ENCODE data around the gene KCNH8. TPM values are rescaled to one million over a fixed set of nuclear protein-coding genes. Genes with fewer than 3 reads are reported as not detected.

KCNH8 gene
- total RNA-seq, 3 donors from 2014 or later = not detected

DNA sequence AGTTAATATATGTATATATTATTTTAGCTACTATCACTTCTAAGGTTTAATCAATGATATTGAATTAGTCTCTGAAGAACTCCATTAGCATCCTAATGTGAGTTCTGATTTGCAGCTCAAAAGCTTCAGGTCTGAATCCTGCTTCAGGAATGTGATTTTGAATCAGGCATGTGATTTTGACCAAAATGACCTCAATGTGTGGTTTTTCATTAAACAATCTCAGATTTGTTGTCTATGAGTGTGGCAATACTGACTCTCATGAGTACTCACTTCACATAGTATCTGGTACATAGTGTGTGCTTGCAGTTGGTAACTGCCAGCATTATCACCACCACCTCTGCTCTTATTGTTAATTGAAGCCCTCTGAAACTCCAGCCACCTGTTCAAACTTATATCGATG is 251.0 kb downstream of the KCNH8 start:
- H3K27me3 Mint-ChIP-seq (ENCODE audit: low read depth) = no peaks in the 10 kb centered on the region
- ATAC-seq (no peak), DNase-seq (no peak)
- no peaks in the 10 kb centered on the region for H3K9me3 Mint-ChIP-seq
- no peak overlapping the region for H3K4me3 Mint-ChIP-seq
- H3K4me1 Mint-ChIP-seq (ENCODE audit: low read depth) = no peaks in the 10 kb centered on the region
- no peaks in the 10 kb centered on the region for H3K36me3 Mint-ChIP-seq (ENCODE audit: insufficient read depth)

GRCh38 chr3:19399836-19400235 is 251.5 kb downstream of the KCNH8 start:
- no peak overlapping the region for H3K4me3 Mint-ChIP-seq
- H3K36me3 Mint-ChIP-seq (ENCODE audit: insufficient read depth) = no peaks in the 10 kb centered on the region
- ATAC-seq (no peak), DNase-seq (no peak)
- H3K27me3 Mint-ChIP-seq (ENCODE audit: low read depth) = no peaks in the 10 kb centered on the region
- H3K9me3 Mint-ChIP-seq = no peaks in the 10 kb centered on the region
- no peaks in the 10 kb centered on the region for H3K4me1 Mint-ChIP-seq (ENCODE audit: low read depth)

GRCh38 chr3:19420159-19420558 is 271.8 kb downstream of the KCNH8 start:
- Mint-ChIP-seq H3K4me1 (ENCODE audit: low read depth) (no peaks in the 10 kb centered on the region), H3K27me3 (ENCODE audit: low read depth) (no peaks in the 10 kb centered on the region), H3K4me3 (no peak overlapping the region), H3K9me3 (peaks cover 3% of the 10 kb centered on the region), H3K36me3 (ENCODE audit: insufficient read depth) (no peaks in the 10 kb centered on the region)
- ATAC-seq (no peak), DNase-seq (no peak)

- no peak for ATAC-seq
- H3K4me3 Mint-ChIP-seq = no peak overlapping the region
- peaks cover under 1% of the 10 kb centered on the region for H3K9me3 Mint-ChIP-seq
- no peak for DNase-seq
- H3K27me3 Mint-ChIP-seq (ENCODE audit: low read depth) = no peaks in the 10 kb centered on the region
- no peaks in the 10 kb centered on the region for H3K36me3 Mint-ChIP-seq (ENCODE audit: insufficient read depth)
- H3K4me1 Mint-ChIP-seq (ENCODE audit: low read depth) = no peaks in the 10 kb centered on the region
These were observed 277.5 kb downstream of the KCNH8 start for GRCh38 chr3:19425825-19426224.

DNA sequence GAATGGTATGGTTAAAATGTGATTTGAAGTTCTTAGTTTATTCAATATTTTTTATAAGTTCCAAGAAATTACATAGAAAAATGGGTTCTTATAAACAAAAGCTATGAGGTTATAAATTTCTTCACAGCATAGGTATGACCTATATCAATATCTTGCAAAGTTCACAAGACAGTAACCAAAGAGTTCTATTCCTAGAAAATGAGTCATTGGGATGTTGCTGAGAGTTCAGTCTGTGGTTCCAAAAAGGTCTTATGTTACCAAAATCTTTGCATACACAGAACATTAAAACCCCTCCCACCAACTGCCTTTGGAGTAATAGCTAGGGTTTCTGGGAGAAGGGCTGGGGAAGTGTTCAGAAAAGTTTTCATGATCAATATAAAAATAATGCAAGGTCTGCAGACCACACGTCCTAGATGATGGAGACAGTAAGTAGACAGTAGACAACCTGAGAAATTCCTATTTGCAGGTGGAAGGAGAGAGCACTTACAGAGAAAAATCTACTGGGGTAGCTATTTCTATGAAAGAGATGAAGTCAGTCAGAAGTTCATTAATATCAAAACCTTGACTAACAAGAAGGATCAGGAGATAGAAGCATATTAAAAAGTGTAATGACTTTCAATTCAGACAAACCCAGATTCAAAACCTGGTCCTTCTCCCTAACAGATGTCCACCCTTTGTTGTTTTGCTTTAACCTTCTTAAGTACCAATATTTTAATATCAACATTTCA is 279.3 kb downstream of the KCNH8 start:
- Mint-ChIP-seq H3K36me3 (ENCODE audit: insufficient read depth) (no peaks in the 10 kb centered on the region), H3K4me3 (no peak overlapping the region), H3K27me3 (ENCODE audit: low read depth) (no peaks in the 10 kb centered on the region), H3K9me3 (peaks cover 2% of the 10 kb centered on the region), H3K4me1 (ENCODE audit: low read depth) (no peaks in the 10 kb centered on the region)
- DNase-seq (no peak), ATAC-seq (no peak)

DNA sequence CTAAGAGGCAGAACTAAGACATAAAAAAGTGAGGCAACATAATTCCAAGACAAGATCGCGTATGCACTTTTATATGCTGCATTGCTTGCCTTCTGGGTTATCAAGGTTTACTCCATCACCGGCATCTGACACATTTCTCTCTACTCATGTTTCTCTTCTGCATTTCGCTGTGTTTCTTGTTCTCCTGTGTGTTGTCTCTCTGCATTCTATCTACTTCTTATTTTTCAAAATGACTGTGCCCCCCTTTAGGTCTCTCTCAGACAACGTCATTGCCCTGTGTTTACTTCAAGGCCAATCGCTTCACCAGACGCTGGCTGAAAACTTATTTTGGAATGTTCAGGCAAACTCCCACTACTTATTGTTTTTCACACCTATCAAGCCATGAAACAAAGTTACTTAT is 280.4 kb downstream of the KCNH8 start:
- Mint-ChIP-seq H3K36me3 (ENCODE audit: insufficient read depth) (no peaks in the 10 kb centered on the region), H3K27me3 (ENCODE audit: low read depth) (no peaks in the 10 kb centered on the region), H3K9me3 (peaks cover 5% of the 10 kb centered on the region), H3K4me3 (no peak overlapping the region), H3K4me1 (ENCODE audit: low read depth) (no peaks in the 10 kb centered on the region)
- no peak for ATAC-seq
- no peak for DNase-seq

DNA sequence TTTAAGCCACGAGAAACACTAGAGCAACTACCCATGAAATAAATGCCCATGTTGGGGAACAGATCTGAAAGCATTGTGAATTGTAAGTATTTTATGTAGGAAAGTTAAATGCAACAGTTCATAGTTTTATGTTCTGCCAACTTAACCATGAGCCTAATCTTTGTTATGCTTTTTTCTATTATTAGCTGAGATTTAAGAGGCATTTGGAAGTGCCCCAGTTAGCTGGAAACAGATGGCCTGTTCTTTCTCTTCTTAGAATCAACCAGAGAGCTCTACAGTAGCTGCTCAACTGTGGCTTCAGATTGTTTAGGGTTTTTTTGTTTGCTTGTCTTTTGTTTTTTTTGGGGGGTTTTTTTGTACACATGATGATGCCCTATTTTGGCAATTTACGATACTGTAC is 284.4 kb downstream of the KCNH8 start:
- DNase-seq (no peak), ATAC-seq (no peak)
- no peaks in the 10 kb centered on the region for H3K27me3 Mint-ChIP-seq (ENCODE audit: low read depth)
- no peak overlapping the region for H3K4me3 Mint-ChIP-seq
- H3K4me1 Mint-ChIP-seq (ENCODE audit: low read depth) = no peaks in the 10 kb centered on the region
- peaks cover 5% of the 10 kb centered on the region for H3K9me3 Mint-ChIP-seq
- H3K36me3 Mint-ChIP-seq (ENCODE audit: insufficient read depth) = no peaks in the 10 kb centered on the region

DNA sequence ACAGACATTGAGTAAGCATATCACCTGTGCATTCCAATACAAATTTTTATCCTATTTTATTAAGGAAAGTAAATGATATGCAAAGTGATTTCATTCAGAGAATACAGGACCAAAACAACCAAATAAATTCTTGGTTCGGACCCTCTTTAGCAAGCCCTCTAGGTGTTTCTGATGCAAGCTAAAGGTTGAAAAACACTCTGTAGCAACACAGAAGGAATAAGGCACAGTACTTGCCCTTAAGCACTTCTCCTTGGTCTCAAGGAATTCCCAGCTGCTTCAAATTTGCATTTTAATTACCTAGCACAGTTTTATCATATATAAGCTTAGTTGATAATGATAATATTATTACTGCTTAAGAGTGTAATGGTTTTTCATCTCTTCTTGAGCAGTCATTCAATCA is 288.4 kb downstream of the KCNH8 start:
- DNase-seq (no peak), ATAC-seq (no peak)
- H3K36me3 Mint-ChIP-seq (ENCODE audit: insufficient read depth) = no peaks in the 10 kb centered on the region
- H3K4me1 Mint-ChIP-seq (ENCODE audit: low read depth) = no peaks in the 10 kb centered on the region
- H3K9me3 Mint-ChIP-seq = peaks cover 5% of the 10 kb centered on the region
- no peaks in the 10 kb centered on the region for H3K27me3 Mint-ChIP-seq (ENCODE audit: low read depth)
- no peak overlapping the region for H3K4me3 Mint-ChIP-seq

- DNase-seq = no peak
- H3K4me3 Mint-ChIP-seq = no peak overlapping the region
- no peaks in the 10 kb centered on the region for H3K36me3 Mint-ChIP-seq (ENCODE audit: insufficient read depth)
- H3K4me1 Mint-ChIP-seq (ENCODE audit: low read depth) = no peaks in the 10 kb centered on the region
- no peaks in the 10 kb centered on the region for H3K27me3 Mint-ChIP-seq (ENCODE audit: low read depth)
- H3K9me3 Mint-ChIP-seq = peaks cover 3% of the 10 kb centered on the region
- no peak for ATAC-seq
These were observed 291.6 kb downstream of the KCNH8 start for GRCh38 chr3:19439944-19440343.

- peaks cover 6% of the 10 kb centered on the region for H3K9me3 Mint-ChIP-seq
- no peak for ATAC-seq
- no peak for DNase-seq
- H3K4me3 Mint-ChIP-seq = no peak overlapping the region
- no peaks in the 10 kb centered on the region for H3K27me3 Mint-ChIP-seq (ENCODE audit: low read depth)
- H3K36me3 Mint-ChIP-seq (ENCODE audit: insufficient read depth) = no peaks in the 10 kb centered on the region
- H3K4me1 Mint-ChIP-seq (ENCODE audit: low read depth) = peaks cover 2% of the 10 kb centered on the region
These were observed 297.8 kb downstream of the KCNH8 start for GRCh38 chr3:19446138-19446537.

DNA sequence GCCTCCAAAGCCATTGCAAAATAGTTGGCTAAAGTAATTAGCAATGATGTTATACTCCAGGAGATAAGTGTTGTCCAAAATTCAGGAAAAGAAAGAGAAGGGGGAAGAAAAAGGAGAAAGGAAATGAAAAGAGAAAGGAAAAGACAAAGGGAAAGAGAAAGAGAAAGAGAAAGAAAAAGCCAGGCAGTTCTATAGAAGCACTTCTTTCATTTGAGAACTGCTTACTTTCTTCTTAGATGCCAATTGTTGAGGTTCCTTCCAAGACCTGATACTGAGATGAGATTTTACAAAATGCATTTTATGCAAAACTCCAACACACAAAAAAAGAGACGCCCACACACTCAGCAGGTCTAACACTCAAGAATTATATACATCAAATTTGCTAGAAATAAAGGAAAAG is 298.4 kb downstream of the KCNH8 start:
- no peak for ATAC-seq
- Mint-ChIP-seq H3K36me3 (ENCODE audit: insufficient read depth) (no peaks in the 10 kb centered on the region), H3K4me1 (ENCODE audit: low read depth) (peaks cover 2% of the 10 kb centered on the region), H3K4me3 (no peak overlapping the region), H3K9me3 (peaks cover 6% of the 10 kb centered on the region), H3K27me3 (ENCODE audit: low read depth) (no peaks in the 10 kb centered on the region)
- DNase-seq = no peak

DNA sequence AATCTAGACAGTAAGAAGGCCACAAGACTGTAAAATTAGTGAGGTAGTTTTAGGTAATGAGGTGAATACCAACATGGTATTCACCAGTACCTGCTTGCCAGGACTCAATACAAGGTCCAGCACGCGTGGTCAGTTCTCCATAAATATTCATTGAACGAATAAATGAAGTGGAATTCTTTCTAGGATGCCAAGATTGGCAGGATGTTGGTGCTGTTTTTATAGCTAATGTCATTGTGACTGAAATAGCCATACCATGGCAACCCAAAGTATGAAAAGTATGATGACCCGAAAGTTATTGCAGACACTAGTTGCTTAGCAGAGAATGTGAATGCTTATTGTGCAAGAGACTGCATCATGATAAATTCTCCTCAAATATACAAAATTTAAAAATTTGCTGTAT is 307.2 kb downstream of the KCNH8 start:
- peaks cover 7% of the 10 kb centered on the region for H3K9me3 Mint-ChIP-seq
- ATAC-seq (no peak), DNase-seq (no peak)
- H3K4me3 Mint-ChIP-seq = no peak overlapping the region
- H3K27me3 Mint-ChIP-seq (ENCODE audit: low read depth) = no peaks in the 10 kb centered on the region
- no peaks in the 10 kb centered on the region for H3K36me3 Mint-ChIP-seq (ENCODE audit: insufficient read depth)
- no peaks in the 10 kb centered on the region for H3K4me1 Mint-ChIP-seq (ENCODE audit: low read depth)

DNA sequence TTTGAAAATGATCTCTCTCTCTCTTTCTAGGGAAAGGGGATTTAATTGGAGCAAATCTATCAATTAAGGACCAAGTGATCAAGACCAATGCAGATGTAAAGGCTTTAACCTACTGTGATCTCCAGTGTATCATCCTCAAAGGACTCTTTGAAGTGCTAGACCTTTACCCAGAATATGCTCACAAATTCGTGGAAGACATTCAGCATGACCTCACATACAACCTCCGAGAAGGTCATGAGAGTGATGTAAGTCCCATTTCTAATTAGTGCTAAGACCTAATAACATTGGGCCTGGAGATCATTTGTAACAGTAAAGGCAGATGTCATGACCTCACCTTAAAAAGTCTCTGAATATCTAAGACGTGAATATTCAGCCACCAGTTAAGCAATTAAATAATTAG is 308.4 kb downstream of the KCNH8 start:
- H3K9me3 Mint-ChIP-seq = peaks cover 8% of the 10 kb centered on the region
- no peaks in the 10 kb centered on the region for H3K4me1 Mint-ChIP-seq (ENCODE audit: low read depth)
- DNase-seq (no peak), ATAC-seq (no peak)
- no peaks in the 10 kb centered on the region for H3K27me3 Mint-ChIP-seq (ENCODE audit: low read depth)
- H3K36me3 Mint-ChIP-seq (ENCODE audit: insufficient read depth) = no peaks in the 10 kb centered on the region
- H3K4me3 Mint-ChIP-seq = no peak overlapping the region

DNA sequence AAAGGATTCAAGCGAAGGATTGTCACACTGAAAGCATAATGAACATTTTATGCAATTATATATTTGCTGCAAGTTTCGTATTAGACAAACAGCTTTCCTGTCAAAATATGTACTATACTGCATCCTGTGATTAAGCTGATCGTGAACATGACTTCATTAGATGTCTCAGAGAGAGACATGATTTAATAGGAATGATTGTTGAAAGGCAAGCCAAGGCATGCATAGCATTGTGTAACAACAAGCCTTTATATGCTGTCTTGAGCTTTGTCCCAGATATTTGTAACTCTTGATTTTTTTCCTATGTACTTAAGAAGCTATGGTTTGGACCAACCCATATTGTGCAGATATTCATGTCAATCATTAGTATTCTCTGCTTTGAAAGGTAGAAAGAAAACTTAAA is 309.1 kb downstream of the KCNH8 start:
- Mint-ChIP-seq H3K9me3 (peaks cover 8% of the 10 kb centered on the region), H3K4me1 (ENCODE audit: low read depth) (no peaks in the 10 kb centered on the region), H3K36me3 (ENCODE audit: insufficient read depth) (no peaks in the 10 kb centered on the region), H3K4me3 (no peak overlapping the region), H3K27me3 (ENCODE audit: low read depth) (no peaks in the 10 kb centered on the region)
- DNase-seq (no peak), ATAC-seq (no peak)

DNA sequence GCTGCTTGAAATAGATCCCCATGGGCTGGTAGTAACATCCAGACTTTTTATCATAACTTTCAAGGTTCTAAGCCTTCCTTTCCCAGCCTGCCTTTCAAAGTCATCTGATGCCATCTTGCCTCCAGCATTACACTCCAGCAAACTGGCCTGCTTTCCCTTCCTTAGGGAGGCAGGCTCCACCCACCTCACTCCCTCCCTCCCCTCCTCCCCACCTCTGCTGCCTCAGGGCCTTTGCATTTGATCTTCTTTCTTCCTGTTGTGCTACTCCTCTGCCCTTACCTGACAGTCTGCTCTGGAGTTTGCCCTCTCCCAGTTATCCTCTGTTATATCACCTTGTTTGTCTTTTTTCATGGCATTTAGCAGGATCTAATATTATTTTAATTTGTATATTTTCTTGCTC is 319.5 kb downstream of the KCNH8 start:
- H3K27me3 Mint-ChIP-seq (ENCODE audit: low read depth) = no peaks in the 10 kb centered on the region
- no peak for ATAC-seq
- H3K36me3 Mint-ChIP-seq (ENCODE audit: insufficient read depth) = no peaks in the 10 kb centered on the region
- no peak overlapping the region for H3K4me3 Mint-ChIP-seq
- H3K4me1 Mint-ChIP-seq (ENCODE audit: low read depth) = no peaks in the 10 kb centered on the region
- no peaks in the 10 kb centered on the region for H3K9me3 Mint-ChIP-seq
- DNase-seq = no peak

DNA sequence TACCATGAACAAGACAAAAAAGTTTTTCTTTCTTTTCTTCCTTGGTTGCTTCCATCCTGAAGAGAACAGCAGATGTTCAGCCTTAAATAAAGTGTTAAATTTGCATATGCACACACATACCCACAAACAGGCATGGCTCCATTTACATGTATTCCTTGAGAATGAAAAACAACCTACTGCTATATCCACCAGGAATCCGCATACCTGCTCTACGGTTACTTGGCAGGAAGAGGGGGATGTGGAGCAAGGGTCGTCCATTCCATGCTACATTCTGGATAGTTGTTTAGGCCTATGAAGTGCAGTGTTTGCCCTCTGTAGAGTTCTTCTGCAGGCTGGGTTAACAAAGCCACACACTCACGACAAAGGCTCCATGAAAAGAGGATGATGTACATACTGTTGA is 322.8 kb downstream of the KCNH8 start:
- DNase-seq (no peak), ATAC-seq (no peak)
- H3K36me3 Mint-ChIP-seq (ENCODE audit: insufficient read depth) = no peaks in the 10 kb centered on the region
- no peaks in the 10 kb centered on the region for H3K27me3 Mint-ChIP-seq (ENCODE audit: low read depth)
- H3K4me3 Mint-ChIP-seq = no peak overlapping the region
- no peaks in the 10 kb centered on the region for H3K9me3 Mint-ChIP-seq
- no peaks in the 10 kb centered on the region for H3K4me1 Mint-ChIP-seq (ENCODE audit: low read depth)
